Muscle layer of duodenum (tissue), 2 donors: ENCODE results near the gene CFI.
A peak's percentile ranks its signal among the peaks of the same experiment; 100 is the strongest.

ENCODE experiments used
- H3K27ac ChIP-seq: one replicate; pipeline ENCODE4 v1.7.0; 2013; ENCODE audit warnings: mild to moderate bottlenecking, low read length
- H3K27me3 ChIP-seq: one replicate; pipeline ENCODE4 v1.7.0; 2013; ENCODE audit warnings: low read depth, mild to moderate bottlenecking, control low read depth, low read length
- H3K36me3 ChIP-seq, 2 donors: one replicate each; pipeline ENCODE4 v1.7.0; 2013; ENCODE audit warnings: low read length in 2 of 2, control low read depth in 1 of 2, mild to moderate bottlenecking in 1 of 2; ENCODE audit not compliant: insufficient read depth in 2 of 2, control insufficient read depth in 1 of 2
- H3K4me1 ChIP-seq, 2 donors: one replicate each; pipeline ENCODE4 v1.7.0; 2013; ENCODE audit warnings: low read length in 2 of 2, mild to moderate bottlenecking in 2 of 2, control low read depth in 1 of 2, moderate library complexity in 1 of 2; ENCODE audit not compliant: insufficient read depth in 2 of 2, control insufficient read depth in 1 of 2
- H3K4me3 ChIP-seq, 2 donors: one replicate each; pipeline ENCODE4 v1.7.0; 2013; ENCODE audit warnings: low read length in 2 of 2, low read depth in 1 of 2, mild to moderate bottlenecking in 1 of 2
- H3K9me3 ChIP-seq, 2 donors: one replicate each; pipeline ENCODE4 v1.7.0; 2013; ENCODE audit warnings: low read length in 2 of 2, control low read depth in 1 of 2, mild to moderate bottlenecking in 1 of 2; ENCODE audit not compliant: control insufficient read depth in 1 of 2
- donor health status: healthy.

The CFI gene

DNA sequence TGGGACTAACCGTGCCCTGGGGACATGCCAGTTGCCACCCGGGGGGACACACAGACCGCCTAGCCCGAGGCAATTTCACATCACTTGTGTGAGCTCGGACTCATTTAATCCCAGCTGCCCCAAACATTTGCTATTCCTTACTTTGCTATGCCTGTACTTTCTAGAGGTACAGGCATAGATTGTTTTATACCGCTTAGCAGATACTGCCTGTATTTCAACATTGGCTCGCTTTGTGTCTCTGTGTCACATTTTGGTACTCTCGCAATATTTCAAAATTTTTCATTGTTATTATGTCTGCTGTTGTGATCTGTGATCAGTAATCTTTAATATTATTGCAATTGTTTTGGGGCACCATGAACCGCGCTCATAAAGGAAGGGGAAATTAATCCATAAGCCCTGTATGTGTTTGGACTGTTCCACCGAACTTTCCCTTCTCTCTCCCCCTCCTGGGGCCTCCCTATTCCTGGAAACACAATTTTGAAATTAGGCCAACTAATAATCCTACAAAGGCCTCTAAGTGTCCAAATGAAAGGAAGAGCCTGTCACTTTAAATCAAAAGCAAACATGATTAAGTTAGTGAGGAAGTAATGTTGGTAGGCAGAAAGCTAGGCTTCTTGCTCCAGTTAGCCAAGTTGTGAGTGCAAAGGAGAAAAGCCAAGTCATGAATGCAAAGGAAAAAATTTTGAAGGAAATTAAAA lies 98.0 kb downstream of the CFI start:
- no peaks in the 10 kb centered on the region for H3K36me3 ChIP-seq
- H3K4me1 ChIP-seq: peaks cover 0 to 6% of the 10 kb centered on the region in 2 donors
- no peaks in the 10 kb centered on the region for H3K9me3 ChIP-seq
- H3K27ac ChIP-seq: peak overlapping the region; percentile 57
- H3K4me3 ChIP-seq: peak overlapping the region; percentile 62 to 88
- H3K27me3 ChIP-seq: no peaks in the 10 kb centered on the region

DNA sequence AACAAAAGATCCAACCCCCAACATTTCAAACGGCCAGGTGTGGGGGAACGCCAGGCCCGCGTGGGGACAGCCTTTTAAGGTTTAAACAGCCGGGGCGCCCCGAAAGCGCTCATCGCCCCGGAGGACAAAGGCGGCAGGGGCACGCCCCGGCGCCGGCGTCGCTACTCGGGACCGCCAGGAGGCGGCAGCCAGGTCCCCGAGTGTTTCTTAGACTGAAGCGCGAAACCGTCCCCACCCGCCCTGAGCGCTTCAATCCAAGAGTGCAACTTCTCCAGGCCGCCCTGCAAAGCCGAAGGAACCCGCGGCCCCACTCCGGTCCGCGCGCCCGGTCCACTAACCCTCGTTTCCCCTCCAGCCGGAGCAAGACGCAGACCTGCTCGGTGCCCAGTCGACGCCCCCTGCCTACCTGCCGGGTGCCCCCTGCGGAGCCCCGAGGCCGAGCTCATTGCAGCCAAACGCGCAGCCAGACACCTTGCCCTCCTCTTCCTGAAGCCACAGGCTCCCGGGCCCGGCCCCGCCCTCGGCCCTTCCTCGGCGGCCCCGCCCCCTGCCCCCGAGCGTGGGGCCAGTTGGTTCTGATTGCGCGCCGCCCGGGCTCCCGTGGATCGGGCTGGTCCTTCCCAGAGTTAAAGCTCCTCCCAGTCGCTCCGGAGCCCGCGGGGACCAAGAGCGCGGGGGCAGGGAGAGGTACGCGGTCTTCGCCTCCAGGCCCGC lies 98.7 kb downstream of the CFI start, which contains the start of gene CASP6:
Gene CASP6, minus strand, starts transcription at position 496 of the 714 bp plus-strand sequence. Its CDS starts 50 bp downstream, at position 446.
- H3K36me3 ChIP-seq: peaks cover 0 to 4% of the 10 kb centered on the region in 2 donors

GRCh38 chr4:109701566-109702410 lies 100.0 kb downstream of the CFI start:
- peak overlapping the region; percentile 62 to 88 for H3K4me3 ChIP-seq
- H3K27ac ChIP-seq: peak overlapping the region; percentile 74
- H3K9me3 ChIP-seq: no peaks in the 10 kb centered on the region
- peaks cover 0 to 4% of the 10 kb centered on the region in 2 donors for H3K36me3 ChIP-seq
- H3K4me1 ChIP-seq: peaks cover 0 to 6% of the 10 kb centered on the region in 2 donors
- no peaks in the 10 kb centered on the region for H3K27me3 ChIP-seq

More for the DNA sequence above, 98.7 kb downstream of the CFI start, which contains the start of gene CASP6:
- H3K4me1 ChIP-seq: peaks cover 0 to 6% of the 10 kb centered on the region in 2 donors
- no peaks in the 10 kb centered on the region for H3K9me3 ChIP-seq
- peak within 1 kb of the TSS; percentile 74 for H3K27ac ChIP-seq
- H3K27me3 ChIP-seq: no peaks in the 10 kb centered on the region
- H3K4me3 ChIP-seq: peak within 1 kb of the TSS; percentile 62 to 88

- H3K36me3 ChIP-seq: peaks cover 3 to 4% of the 10 kb centered on the region in 2 donors
- no peak overlapping the region for H3K4me3 ChIP-seq
- no peak overlapping the region for H3K27ac ChIP-seq
- H3K9me3 ChIP-seq: no peaks in the 10 kb centered on the region
- no peaks in the 10 kb centered on the region for H3K27me3 ChIP-seq
- H3K4me1 ChIP-seq: peaks cover 0 to 6% of the 10 kb centered on the region in 2 donors
Observed at GRCh38 chr4:109699553-109700225, 102.1 kb downstream of the CFI start.

DNA sequence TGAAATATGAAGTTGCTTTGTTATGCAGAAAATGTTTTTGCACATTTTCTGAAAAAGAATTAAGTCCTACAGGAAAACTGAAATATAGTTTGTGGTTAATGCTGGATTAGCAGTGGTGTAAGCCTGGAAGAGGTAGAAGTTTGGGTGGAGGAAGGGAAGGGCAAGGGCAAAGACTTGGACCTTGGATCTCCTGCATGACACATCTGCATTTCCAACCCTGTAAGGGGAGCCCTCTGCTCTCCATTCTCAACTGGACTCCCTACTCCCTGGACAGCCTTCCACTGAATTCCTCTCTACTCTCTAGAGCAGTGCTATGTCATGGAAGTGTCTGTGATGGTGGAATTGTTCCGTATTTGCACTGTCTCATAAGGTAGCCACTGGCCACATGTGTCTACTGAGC lies 103.1 kb downstream of the CFI start:
- H3K36me3 ChIP-seq: peaks cover 9 to 13% of the 10 kb centered on the region in 2 donors
- no peaks in the 10 kb centered on the region for H3K9me3 ChIP-seq
- H3K4me3 ChIP-seq: no peak overlapping the region
- no peaks in the 10 kb centered on the region for H3K27me3 ChIP-seq
- peaks cover 0 to 6% of the 10 kb centered on the region in 2 donors for H3K4me1 ChIP-seq
- no peak overlapping the region for H3K27ac ChIP-seq

DNA sequence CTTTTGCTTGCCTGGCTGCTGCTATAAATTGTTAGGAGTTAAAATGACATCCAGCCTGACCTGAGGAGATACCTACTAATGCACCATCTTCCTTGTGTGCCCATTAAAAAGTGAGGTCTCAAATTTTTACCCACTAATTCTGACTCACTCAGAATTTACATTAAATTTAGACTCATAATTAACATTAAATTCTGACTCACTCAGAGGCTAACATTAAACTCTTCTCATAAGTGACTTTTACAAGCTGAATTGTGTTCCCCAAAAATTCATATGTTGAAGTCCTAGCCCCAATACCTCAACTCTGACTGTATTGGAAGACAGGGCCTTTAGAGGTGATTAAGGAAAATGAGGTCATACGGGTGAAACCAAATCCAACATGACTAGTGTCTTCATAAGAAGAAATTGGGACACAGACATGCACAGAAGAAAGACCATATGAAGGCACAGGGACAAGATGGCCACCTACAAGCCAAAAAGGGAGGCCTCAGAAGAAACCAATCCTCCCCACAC lies 110.3 kb downstream of the CFI start:
- peaks cover 31 to 47% of the 10 kb centered on the region in 2 donors for H3K36me3 ChIP-seq
- no peaks in the 10 kb centered on the region for H3K27me3 ChIP-seq
- H3K4me3 ChIP-seq: no peak overlapping the region
- no peaks in the 10 kb centered on the region for H3K9me3 ChIP-seq
- H3K27ac ChIP-seq: no peak overlapping the region
- H3K4me1 ChIP-seq: no peaks in the 10 kb centered on the region
